ENCODE measurements around the gene ROCK2.

ROCK2 gene

GRCh38 chr2:11133238-11133935, 211.0 kb downstream of the ROCK2 start:
- H3K36me3 ChIP-seq: no peaks in the 10 kb centered on the region
- H3K27me3 ChIP-seq: no peaks in the 10 kb centered on the region
- H3K9me3 ChIP-seq (replicated peaks in 1 of 11): no peaks in the 10 kb centered on the region
- H3K9ac ChIP-seq: peak overlapping the region in 10 of 11 experiments; percentile 29 to 65 (median 60); a peak in 18 of 22 replicates
- no peak for TF ChIP-seq Cebpa-rat (IDR thresholded peaks at IDR 0.05)
- no peaks in the 10 kb centered on the region for H4K20me1 ChIP-seq
- peak overlapping the region in 9 of 11 experiments; percentile 2 to 71 (median 35); a peak in 12 of 22 replicates for H3K27ac ChIP-seq
- peak overlapping the region; percentile 7 to 61 (median 42); a peak in 17 of 20 replicates for H3K4me3 ChIP-seq
- peak overlapping the region; percentile 65 to 90 (median 80) for H3K4me2 ChIP-seq
- H3K4me1 ChIP-seq: peaks cover 23 to 50% (median 39%) of the 10 kb centered on the region in 10 experiments

GRCh38 chr2:11132036-11132671, 212.3 kb downstream of the ROCK2 start:
- H3K4me2 ChIP-seq: peak overlapping the region; percentile 65 to 90 (median 80)
- no peak for TF ChIP-seq Cebpa-rat (IDR thresholded peaks at IDR 0.05)
- no peak overlapping the region; a peak in 1 of 22 replicates for H3K9ac ChIP-seq
- no peaks in the 10 kb centered on the region for H3K27me3 ChIP-seq
- no peaks in the 10 kb centered on the region for H3K36me3 ChIP-seq
- H3K4me3 ChIP-seq: peak overlapping the region in 1 of 10 experiments; percentile 53; a peak in 1 of 20 replicates
- H3K9me3 ChIP-seq (replicated peaks in 1 of 11): no peaks in the 10 kb centered on the region
- H4K20me1 ChIP-seq: no peaks in the 10 kb centered on the region
- H3K4me1 ChIP-seq: peaks cover 23 to 50% (median 39%) of the 10 kb centered on the region in 10 experiments
- H3K27ac ChIP-seq: no peak overlapping the region

- Histone ChIP-seq H3K9me3 (replicated peaks in 1 of 11) (no peaks in the 10 kb centered on the region), H4K20me1 (no peaks in the 10 kb centered on the region), H3K4me1 (peaks cover 23 to 50% (median 39%) of the 10 kb centered on the region in 10 experiments), H3K27me3 (no peaks in the 10 kb centered on the region), H3K4me3 (no peak overlapping the region), H3K4me2 (peak overlapping the region in 8 of 11 experiments; percentile 78 to 98 (median 90); a peak in 14 of 22 replicates), H3K36me3 (no peaks in the 10 kb centered on the region), H3K9ac (peak overlapping the region in 3 of 11 experiments; percentile 15 to 37 (median 33); a peak in 1 of 22 replicates), H3K27ac (no peak overlapping the region)
- TF ChIP-seq Cebpa-rat (IDR thresholded peaks at IDR 0.05): no peak
Measured at GRCh38 chr2:11131166-11131920, 213.1 kb downstream of the ROCK2 start.

Data from BLaER1 treated with 17β-estradiol and CSF1 and Interleukin-3, amounts not matched to agents 10 nM and 100 nM (cell line).